ENCODE data around the gene GGCX.

GRCh38 chr2:85593023-85593422 lies 31.7 kb upstream of the GGCX start:
- TF ChIP-seq CTCF (conservative IDR thresholded peaks at IDR 0.05; ENCODE audit: low read depth, low read length) (no peak), EZH2 (IDR thresholded peaks at IDR 0.05; ENCODE audit: borderline replicate concordance, low read depth, low read length, poor library complexity, severe bottlenecking) (no peak)
